Activated CD4-positive, alpha-beta T cell treated with anti-CD3 and anti-CD28 coated beads, Interleukin-2, amount 50 U/mL, for 1 hour (primary cell): ENCODE measurements around the gene GRK3.
"Not testable (repeated sequence)": the region's sequence is repeated elsewhere in the genome, so short reads cannot be mapped to it uniquely, and the experiment has no call there.

ENCODE experiments used
- DNase-seq: peaks from one replicate; pipeline ENCODE4 v3.0.0-alpha.2; 2020

The GRK3 gene

DNA sequence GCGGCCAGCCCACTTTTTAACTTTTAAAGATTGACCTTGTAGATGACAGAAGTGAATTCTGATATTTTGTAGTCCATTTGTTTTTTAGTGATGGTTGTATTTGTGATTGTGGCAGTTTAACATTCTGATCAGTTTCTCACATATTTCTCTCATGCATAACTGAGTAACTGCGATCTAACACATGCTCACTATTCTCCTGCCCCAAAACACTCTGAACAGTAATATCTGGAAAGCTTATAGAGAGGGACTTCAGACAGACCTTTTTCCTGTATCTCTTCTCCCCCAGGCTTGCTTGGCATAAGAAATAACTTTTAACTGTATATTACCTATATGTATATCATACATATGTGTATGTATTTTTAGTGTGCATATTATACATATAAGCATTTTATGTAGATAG lies 140.2 kb downstream of the GRK3 start:
- DNase-seq, result no peak

GRCh38 chr22:25706197-25706596 lies 141.7 kb downstream of the GRK3 start:
- DNase-seq, result no peak

- DNase-seq, result not testable (repeated sequence)
Measured at GRCh38 chr22:25708430-25708829, 144.0 kb downstream of the GRK3 start.

- no peak for DNase-seq
Measured at GRCh38 chr22:25709758-25710157, 145.3 kb downstream of the GRK3 start.

- DNase-seq, result no peak
Measured at GRCh38 chr22:25710501-25710900, 146.0 kb downstream of the GRK3 start.

DNA sequence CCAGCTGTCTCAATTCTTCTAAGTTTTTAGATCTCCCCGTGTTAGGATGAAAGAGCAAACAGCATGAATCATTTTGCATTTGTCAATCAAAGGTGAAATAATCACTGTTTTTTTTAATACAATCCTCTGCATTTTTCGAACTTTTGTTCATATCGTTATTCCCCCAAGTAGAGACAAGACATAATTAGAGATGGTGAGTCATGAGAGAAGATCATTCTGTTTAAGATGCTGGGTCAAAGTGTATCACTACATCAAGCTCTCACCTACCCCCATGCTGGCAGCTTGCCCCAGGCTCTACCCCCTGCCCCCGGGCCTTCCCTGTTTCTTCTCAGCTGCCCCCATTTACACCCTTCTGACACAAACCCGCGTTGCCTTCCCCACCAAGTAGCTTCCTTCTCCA lies 147.0 kb downstream of the GRK3 start:
- no peak for DNase-seq

- no peak for DNase-seq
Measured at GRCh38 chr22:25712661-25713400, 148.4 kb downstream of the GRK3 start.

DNA sequence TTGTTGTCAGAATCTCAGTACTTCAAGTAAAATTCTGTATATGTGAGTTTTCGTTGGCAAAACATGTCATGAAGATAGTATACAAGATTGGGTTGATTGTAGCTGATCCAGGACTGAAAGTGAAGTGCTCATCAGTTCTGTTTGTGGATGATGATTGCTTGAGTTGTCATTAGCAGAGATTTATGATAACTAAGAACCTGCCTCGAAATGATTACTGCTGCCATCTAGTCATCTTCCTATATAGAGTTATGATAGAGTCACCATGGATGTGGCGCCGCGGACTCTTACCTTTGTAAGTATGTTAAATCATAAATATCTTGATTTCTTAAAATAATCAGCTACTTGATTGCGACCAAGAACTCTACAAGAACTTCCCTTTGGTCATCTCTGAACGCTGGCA lies 149.6 kb downstream of the GRK3 start:
- DNase-seq, result no peak

DNA sequence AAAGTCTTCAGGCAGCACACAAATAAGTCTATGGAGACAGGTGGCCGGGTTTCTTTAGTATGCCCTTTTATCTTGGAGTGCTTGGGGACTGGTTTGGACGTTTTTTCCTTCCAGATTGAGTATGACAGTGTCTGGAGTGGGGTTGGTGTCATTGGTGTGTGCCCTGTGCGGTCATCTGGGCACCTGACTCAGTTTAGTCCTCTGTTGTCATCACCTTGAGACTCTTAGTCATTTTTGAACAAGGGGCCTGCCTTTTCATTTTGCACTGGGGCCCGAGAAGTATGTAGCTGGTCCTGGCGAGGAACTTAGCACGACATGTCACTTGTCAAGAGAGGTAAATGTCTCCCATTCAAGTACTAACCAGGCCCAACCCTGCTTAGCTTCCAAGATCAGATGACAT lies 150.3 kb downstream of the GRK3 start:
- DNase-seq, result no peak

DNA sequence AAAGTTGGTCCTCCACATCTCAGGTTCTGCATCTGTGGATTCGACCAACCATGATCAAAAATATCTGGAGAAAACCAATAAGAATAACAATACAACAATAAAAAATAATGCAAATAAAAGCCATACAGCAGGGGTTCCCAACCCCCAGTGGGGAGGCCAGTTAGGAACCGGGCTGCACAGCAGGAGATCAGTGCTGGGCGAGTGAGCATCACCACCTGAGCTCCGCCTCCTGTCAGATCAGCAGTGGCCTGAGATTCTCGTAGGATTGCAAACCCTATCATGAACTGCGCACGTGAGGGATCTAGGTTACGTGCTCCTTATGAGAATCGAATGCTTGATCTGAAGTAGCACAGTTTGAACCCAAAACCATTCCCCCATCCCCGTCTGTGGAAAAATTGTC lies 152.2 kb downstream of the GRK3 start:
- no peak for DNase-seq

DNA sequence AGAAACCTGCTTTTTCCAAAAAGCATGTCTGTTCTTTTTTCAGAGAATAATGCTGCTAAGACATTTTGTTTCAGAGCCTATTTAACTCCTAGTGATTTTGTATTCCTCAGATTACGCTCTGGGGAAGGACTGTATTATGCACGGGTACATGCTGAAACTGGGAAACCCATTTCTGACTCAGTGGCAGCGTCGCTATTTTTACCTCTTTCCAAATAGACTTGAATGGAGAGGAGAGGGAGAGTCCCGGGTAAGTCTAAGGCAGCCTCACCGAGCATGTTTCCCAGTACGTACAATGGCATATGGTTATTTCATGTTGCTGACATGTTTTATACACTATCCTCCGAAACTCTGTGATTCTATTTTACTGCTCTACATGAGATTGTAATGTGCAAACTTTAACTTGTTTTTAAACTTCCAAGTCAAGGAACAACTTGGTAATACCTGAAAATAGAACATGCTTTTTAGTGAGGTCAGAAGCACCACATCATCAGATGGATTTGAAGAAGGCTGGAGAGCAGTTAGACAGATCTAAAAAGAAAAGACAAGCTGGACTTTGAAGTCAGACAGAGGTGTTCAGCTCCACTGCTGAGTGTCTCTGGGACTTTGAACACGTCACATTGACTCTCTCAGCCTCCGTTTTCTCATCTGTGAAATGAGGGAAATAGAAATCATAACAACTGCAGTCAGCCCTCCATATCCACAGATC lies 153.8 kb downstream of the GRK3 start:
- DNase-seq, result no peak

GRCh38 chr22:25722223-25722622 lies 157.7 kb downstream of the GRK3 start:
- no peak for DNase-seq

GRCh38 chr22:25722626-25723025 lies 158.2 kb downstream of the GRK3 start:
- DNase-seq, result no peak

GRCh38 chr22:25726241-25726640 lies 161.8 kb downstream of the GRK3 start:
- no peak for DNase-seq

GRCh38 chr22:25728071-25728470 lies 163.6 kb downstream of the GRK3 start:
- DNase-seq, result no peak

DNA sequence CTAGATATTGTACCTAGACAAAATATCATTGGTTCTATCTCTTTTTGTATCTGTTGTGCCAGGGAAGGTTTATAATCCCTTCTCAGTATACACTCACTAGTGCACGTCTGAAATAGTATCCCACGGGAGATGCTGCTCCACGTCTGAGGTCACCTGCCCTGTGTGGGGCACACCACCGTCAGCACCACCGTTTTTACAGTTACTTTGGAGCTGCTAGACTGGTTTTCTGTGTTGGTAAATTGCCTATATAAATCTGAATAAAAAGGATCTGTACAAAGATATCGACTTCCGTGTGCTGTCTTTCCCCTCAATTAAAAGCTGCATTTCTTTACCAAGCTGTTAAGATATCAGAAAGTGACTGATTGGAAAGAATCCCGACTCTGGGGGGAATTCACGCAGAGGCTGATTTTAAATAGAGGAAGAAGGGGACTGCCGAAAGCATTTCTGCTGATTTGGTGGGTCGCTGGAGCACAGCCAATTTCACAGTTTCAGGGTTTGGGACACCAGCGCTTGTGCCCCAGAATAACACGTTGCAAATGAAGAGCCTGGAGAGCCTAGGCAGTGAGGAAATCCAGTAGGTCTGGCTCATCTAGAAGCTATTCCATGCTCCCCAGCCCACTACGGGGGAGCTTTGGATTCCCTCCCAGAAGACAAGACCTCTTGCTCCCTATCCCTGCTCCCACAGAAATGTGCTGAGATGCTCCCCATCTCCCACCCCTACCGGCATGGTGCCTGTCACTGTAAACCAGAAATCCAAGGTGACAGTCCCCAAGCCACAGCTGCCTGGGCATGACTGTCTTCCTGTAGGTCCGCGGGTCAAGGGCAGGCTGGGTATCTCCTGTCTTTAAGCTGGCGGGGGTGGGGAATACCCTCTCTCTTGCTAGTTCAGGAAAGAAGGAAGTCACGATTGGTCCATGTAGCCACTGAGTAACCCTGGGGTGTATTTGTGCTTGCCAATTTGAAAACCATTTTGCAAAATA lies 164.8 kb downstream of the GRK3 start:
- DNase-seq, result no peak

GRCh38 chr22:25735650-25736049 lies 171.2 kb downstream of the GRK3 start:
- no peak for DNase-seq

DNA sequence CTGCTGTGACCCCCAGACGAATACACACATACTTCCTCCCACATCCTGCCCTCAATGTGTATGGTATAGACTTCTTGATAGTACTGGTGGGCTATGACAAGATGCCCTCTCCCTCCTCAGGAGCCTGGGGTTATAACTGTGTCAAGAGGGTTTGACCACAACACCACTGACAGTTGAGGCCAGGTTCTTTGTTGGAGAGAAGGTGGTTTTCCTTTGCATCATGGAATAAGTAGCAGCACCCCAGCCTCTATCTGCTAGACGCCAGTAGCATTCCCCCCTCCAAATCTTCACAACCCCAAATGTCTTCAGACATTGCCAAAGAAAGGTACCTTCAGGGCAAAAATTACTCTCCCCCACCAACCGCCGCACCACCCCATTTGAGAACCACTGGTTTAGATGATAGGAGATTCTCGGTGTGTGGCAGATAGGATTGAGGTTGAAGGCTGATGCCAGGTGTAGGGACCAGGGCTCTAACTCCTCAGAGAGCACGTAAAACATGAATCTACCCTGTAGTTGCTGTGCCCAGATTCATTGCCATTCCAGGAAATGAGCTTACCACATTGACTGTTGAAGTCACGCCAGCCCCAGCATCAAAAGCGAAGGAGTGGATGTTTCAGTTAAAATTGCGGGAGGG lies 172.0 kb downstream of the GRK3 start:
- DNase-seq, result no peak

DNA sequence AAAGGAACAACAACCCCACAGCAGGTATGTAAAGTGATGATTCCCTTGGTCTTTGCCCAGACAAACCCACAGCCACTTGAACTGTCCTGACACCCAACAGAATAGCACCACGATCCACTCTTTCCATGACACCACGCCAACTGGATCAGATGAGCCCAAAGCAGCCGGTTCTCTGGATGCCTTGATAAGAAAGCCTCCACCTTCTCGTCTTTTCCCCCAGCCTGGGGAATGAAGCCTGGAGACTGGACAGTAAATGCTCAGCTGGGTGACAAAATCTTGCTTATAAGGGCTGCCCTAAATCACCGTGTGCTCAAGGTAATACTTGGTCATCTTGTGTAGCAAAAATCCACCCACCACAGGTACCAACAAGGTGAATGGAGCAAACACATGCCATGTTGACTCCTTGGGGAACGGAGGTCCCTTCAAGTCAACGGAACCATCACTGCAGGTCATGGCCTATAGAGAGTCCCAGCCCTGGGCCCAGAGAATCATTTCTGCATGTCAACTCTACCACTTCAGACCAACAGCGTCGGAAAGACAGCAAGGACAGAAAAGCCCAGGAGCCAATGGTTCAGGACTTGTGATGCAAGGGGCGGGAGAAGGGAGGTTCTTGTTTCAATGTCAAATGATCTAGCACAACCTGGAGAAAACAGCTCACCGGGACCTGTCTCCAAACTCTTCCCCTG lies 175.3 kb downstream of the GRK3 start:
- no peak for DNase-seq

DNA sequence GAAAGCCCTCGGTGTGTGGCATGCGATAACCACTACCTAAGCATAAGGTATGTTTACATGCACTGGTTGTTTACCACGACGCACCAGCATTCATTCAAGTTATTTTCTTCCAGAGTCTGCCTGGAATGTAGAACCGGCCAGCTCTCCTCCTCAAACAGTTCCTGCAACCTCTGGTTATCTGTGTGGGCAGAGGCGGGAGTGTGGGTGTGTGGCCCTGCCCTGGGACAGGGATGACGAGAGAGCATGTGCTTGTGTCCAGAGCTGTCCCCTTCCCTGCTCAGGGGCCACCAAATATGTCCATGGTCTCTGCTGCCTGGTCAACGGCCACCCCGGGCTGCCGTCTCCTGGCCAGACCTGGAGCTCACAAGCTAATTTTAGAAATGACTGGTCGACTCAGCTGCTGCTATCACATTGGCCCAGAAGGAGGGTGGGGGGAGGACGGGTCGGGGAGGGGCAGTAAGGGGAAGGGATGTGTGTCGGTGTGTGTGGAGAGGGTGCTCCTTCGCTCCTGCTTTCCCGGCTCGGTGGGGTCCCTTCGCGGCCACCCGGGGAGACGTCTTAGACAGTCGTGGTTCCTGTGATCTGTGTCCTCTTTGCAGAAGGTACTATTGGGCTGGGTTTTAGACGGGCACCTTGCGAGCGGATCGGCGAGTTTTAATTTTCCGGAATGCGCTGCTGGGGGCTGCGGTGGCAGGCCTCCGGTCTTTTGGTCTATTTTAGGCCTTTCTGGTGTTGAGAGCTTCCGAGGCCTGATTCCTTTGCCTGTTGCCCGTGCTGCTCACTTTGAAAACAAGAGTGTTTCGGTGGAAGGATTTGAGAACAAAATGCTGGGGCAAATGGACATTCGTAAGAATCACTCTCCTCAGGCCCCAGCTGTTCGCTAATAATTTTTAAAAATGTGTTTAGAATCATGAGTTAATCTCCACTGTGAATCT lies 177.5 kb downstream of the GRK3 start, which contains the start of gene MYO18B:
MYO18B (plus strand) TSS at position 497 of the 935 bp plus-strand sequence. CDS start 18,905 bp downstream, outside the sequence.
- DNase-seq, result no peak
